HG03571 (cell line): Measurements from ENCODE around the gene KLRB1.
"Not testable (repeated sequence)": the region's sequence is repeated elsewhere in the genome, so short reads cannot be mapped to it uniquely, and the experiment has no call there.

Experiments
- ATAC-seq: cut with Tn5 transposase; IDR thresholded peaks from one replicate; pipeline ENCODE4 v1.9.1; 2021; ENCODE audit not compliant: unreplicated experiment

The KLRB1 gene

DNA sequence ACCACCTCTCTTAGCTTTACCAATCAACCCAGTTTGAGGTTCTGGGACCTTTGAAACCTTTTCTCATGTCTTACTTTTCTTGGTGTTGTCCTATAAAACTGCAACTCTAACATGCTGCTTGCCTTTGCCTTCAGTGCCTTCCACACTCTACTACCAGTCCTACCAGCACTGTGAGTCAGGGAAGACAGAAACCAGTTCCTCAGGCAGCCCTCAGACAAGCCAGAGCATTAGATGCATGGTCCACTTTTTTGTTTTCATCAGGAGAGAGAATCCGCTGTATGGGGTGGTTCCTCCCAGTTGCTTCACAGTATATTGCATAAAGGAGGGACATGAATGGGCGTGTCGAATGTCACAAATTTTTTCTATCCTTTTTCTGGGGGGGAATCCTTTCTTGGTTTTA lies 17.3 kb upstream of the KLRB1 start:
- ATAC-seq: no peak

DNA sequence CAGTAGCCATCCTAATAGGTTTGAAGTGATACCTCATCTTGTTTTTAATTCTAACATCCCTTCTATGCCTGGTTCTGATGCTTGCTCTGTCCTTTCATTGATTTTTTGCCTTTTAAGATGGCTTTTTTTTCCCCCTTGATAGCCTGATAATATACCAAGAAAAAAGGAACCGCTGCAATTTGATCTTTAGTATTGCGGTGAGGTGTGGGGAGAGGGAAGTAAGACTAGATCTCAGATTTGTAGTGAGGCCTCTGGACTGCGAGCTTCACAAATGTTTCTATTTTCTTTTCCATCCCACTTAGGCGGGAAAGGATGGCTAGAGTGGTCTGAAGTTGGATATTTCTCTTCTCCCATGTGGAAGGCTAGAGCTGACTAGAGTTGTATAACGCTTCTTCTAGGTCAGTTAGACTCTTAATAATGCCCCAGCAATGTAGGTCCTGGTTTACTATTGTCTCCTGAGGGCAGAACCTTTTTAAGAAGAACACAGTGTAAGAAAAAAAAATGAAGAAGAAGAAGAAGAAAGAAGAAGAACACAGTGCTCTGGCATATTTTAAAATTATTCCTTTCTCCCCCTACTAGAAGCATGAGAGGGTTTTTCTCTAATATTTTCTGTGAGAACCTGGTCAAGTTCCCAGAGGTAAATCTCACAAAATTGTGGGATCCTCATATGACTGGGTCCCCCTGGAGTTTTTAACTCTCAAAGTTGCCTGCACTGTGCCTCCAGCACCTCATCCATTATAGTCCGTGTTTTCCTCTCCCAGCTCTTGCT lies 11.9 kb upstream of the KLRB1 start:
- ATAC-seq: no peak

DNA sequence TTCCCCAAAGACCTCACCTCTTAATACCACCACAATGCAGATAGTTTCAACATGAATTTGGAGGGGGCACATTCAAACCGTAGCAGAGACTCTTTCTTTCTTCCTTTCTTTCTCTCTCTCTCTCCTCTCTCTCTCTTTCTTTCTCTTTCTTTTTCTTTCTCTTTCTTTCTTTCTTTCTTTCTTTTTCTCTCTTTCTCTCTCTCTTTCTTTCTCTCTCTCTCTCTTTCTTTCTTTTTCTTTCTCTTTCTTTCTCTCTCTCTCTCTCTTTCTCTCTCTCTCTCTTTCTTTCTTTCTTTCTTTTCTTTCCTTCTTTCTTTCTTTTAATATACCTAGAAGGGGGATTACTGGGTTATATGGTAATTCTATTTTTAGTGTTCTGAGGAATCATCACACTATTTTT lies 11.2 kb upstream of the KLRB1 start:
- ATAC-seq: not testable (repeated sequence)

DNA sequence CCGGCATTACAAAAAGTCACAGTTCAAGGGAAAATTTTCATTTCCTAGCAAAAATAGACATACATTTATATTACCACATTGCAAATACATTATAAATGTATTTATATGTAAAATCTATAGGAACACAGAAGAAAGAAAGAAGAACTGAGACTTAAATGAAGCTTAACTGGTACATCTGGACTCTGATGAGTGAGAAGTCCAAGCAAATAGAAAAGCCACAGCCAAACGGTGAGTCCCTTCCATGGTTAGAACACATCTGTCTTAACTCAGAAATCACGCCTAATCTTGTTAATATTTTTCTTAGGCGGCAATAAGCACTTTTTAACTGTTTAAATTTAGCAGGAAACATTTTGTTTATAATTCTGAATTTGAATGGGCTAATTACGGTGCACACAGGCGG lies 9.4 kb upstream of the KLRB1 start:
- no peak for ATAC-seq

DNA sequence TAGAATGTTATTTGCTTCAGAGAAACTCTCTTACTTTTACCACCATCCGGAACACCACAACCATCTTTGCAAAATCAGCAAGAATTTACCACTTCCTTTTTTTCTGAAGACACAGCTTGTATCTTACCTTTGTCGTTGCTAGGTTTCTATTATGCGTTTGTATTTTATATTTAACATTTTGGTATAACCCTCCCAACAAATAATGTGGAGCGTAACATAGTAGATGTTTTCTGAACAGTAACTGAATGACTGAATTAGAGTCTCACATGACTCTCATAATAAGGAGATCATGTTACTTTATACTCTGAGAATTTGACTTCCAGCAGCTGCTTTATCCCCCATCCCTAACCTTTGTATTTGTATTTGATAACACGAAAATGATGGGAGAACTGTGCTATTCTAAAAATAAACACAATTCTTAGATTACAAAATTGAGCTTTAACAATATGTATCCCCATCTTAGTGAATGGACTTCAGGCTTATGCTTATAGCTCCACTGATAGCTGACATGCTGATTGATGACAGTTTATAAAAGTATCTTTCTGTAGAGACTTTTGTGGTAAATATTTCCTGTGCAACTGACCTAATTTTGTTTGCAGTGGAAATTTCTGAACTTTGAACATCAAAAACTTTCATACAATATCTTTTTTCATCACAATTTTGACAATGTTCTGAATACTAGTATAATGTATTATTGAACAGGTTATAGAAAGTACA lies 7.9 kb upstream of the KLRB1 start:
- ATAC-seq: peak; percentile 67

DNA sequence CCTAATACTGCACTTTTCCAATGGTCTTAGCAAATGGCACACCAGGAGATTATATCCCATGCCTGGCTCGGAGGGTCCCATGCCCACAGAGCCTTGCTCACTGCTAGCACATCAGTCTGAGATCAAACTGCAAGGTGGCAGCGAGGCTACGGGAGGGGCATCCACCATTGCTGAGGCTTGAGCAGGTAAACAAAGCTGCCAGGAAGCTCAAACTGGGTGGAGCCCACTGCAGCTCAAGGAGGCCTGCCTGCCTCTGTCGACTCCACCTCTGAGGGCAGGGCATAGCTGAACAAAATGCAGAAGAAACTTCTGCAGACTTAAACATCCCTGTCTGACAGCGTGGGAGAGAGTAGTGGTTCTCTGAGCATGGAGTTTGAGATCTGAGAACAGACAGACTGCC lies 2.9 kb upstream of the KLRB1 start:
- ATAC-seq: not testable (repeated sequence)

DNA sequence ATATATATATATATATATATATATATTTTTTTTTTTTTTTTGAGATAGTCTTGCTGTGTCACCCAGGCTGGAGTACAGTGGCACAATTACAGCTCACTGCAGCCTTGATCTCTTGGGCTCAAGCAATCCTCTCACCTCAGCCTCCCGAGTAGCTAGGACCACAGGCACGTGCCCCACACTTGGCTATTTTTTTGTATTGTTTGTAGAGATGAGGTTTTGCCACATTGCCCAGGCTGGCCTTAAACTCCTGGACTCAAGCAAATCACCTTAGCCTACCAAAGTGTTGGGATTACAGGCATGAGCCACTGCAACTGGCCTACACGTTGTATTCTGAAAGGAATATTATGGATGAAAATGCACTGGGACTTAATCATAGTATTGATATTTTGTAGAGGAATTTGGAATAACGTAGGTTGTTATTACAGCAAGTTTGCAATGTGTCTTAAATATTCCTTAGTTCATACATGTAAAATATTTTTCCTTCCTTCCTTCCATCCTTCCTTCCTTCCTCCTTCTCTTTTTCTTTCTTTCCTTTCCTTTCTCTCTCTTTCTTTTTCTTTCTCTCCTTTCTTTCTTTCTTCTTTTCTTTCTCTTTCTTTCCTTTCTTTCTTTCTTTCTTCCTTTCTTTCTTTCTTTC lies 862 bp downstream of the KLRB1 start:
- no peak for ATAC-seq

DNA sequence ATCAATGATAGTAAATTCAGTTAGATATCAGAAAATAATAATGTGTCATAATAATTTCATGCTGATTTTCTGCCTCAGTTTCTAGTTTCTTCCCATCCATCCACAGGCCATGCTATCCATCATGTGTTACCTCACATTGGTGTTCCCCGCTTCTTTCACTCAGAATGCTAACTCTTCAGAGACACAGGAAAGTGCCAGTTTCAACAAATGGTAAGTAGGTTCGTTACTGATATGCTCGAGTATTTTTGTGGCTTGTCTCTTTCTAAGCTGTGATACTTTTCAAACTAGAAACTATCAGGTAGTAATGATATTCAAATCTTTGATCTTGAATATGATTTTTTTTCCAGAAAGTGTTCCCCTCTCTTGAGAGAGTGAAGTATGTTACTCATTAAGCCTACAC lies 1.5 kb downstream of the KLRB1 start:
- ATAC-seq: no peak

DNA sequence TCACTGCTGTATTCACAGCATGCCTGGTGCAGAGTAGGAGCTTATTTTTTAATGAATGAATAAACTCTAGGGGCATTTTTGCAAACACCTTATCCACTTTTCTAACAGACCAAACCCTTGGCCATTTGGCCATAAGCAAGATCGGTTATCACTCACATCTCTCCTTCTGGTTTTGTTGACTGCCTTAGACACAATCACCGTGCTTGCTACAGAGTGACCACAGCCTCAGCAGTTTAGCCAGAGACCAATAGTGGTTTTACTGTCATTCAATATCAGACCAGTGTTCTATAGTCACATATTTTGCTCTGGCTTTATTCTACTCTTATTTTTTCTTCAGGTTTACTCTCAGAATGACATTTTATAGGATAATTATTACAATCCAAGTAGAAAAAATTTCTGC lies 2.2 kb downstream of the KLRB1 start:
- no peak for ATAC-seq

DNA sequence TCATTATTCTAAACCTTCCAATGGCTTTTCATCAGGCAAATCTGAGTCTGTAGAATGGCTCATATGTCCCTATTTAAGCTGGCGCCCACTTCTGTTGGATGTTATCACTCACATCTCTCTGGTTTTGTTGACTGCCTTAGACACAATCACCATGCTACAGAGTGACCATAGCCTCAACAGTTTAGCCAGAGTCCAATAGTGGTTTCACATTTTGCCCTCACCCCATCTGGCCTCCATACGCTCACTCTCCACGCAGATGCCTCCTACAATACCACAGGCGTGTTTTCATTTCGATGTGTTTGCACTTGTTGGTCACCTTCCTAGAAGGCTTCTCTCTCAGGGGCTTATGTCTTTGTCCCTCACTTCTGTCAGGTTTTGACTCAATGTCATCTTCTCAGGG lies 3.4 kb downstream of the KLRB1 start:
- ATAC-seq: no peak

DNA sequence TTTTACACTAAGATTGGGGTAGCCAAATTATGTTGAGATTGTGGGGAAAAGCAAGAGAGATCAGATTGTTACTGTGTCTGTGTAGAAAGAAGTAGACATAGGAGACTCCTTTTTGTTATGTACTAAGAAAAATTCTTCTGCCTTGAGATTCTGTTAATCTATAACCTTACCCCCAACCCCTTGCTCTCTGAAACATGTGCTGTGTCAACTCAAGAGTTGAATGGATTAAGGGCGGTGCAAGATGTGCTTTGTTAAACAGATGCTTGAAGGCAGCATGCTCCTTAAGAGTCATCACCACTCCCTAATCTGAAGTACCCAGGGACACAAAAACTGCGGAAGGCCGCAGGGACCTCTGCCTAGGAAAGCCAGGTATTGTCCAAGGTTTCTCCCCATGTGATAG lies 7.3 kb downstream of the KLRB1 start:
- ATAC-seq: not testable (repeated sequence)

DNA sequence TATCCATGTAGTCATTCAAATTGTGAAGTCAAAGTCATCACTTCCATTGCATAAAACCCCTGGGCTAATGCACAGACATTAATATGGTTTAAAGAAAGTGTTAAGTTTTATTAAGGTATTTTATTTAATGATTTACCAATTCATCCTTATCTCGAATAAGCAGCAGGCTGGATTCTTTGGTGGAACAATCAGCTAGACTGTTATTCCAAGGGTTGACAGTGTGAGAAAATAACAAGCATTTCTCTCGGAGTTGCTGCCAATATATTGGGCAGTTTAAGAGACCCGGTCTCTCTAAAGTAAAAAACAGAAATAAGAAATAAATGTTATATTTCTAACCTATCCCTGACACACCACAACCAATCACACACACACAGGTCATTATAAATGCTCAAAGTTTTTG lies 9.4 kb downstream of the KLRB1 start:
- no peak for ATAC-seq

DNA sequence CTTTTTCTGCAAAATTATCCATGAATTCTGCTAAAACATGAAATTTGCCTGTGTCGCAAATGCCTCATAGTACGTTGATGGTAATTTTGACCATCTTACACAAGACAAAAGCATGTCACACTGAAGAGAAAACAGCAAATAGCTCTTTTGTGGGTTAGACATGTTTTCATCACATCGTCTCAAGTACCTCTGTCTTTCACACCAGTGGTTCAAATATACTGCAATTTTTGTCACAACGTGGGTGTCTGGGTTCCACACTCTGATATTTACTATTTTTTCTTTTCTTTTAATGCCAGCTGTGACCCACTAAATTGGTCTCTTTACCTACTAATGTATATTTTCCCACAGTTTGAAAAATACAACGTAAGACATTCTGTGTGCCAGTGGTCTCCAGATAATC lies 10.4 kb downstream of the KLRB1 start:
- no peak for ATAC-seq

DNA sequence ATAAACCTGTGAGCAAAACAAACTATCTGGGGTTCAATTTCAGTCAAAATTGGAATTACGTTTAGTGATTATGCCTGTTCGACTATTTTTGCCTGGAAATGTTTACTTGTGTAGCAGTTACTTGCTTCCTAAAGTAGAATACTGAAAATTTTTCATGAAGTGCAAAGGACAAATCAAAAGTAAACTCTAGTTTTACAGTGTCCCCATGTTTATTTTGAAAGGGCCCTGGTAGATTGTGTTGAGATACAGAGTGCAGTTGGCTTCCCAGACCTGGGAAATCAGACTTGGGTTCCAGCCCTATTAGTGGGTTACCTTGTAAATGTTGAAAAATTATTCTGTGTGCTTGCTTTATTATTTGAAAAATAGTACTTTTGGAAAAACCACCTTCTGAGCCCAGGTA lies 17.3 kb downstream of the KLRB1 start:
- ATAC-seq: no peak

DNA sequence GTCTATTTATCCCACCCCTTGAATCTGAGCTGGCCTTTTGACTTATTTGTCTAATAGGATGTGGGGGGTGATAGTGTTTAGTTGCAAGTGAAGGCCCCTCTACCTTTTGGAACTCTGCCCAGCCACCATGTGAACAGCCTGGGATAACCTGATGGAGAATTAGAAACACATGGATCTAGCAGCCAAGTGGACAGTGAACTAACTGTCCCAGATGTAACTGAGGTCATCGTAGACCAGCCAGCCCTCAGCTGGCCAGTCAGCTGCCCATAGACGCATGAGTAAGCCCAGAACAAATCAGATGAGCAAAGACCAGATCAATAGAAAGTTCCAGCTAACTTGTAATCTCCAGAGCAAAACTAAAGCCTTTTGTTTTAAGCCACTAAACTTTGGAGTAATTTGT lies 19.0 kb downstream of the KLRB1 start:
- no peak for ATAC-seq

DNA sequence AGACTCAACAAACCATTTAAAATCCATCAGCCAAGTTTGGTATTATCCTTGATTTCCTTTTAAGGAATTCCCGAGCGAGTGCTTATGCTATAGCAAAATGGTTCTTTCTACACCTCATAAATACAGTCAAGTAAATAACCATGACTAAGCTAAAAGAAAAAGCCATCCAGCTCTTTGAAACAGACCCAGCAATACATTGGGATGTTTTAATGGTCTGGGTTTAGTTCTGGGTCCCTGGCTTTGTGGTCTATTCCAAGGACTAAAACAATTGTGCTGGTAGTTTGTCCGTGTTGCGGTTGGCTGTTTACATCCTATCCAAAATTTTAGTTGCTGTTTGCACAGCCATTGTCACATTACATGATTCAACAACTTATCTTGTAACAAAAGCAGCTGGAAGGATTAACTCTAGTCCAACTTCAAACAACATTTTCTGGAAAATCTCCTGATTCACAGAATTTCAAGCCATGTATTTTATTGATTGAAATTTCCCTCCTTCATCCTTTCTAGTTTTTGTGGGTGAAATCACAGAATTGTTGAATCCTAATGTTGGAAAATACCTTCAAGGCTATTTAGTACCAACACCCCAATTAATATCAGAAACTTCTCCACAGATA lies 19.6 kb downstream of the KLRB1 start:
- ATAC-seq: no peak

DNA sequence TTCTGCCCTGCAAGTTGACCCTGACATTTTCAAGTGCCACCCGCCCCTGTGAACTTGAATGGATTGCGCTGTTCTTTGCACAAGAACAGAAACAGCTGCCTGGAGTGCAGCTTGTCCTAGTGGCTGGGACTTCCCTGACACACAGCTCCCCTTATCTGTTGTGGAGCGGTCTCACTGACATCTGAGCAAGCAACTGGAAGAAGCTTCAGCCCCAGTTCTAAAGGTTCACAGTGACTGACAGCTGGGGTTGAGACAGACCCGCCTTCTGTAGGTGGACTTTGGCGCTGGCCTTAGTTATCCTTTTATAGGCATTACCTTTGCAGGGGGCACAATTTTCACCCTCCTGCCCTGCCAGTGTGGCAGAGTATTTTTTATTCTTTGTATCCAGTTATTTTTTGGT lies 30.0 kb downstream of the KLRB1 start:
- ATAC-seq: not testable (repeated sequence)

DNA sequence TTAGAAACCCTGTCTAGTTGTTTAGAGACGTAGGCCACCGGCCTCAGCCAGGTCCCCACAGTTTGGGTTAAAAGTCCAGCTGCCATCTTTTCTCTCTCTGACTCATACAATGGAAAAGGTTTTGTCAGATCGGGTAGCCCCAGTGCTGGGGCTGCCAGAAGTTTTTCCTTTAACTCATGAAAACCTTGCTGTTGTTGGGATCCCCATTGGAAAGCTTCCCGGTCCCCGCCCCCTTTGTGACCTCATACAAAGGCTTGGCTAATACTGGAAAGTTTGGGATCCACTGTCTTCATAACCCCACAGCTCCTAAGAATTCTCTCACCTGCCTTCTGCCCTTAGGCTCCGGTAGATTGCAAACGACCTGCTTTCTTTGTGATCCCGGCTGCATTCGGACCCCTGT lies 40.6 kb downstream of the KLRB1 start:
- not testable (repeated sequence) for ATAC-seq

DNA sequence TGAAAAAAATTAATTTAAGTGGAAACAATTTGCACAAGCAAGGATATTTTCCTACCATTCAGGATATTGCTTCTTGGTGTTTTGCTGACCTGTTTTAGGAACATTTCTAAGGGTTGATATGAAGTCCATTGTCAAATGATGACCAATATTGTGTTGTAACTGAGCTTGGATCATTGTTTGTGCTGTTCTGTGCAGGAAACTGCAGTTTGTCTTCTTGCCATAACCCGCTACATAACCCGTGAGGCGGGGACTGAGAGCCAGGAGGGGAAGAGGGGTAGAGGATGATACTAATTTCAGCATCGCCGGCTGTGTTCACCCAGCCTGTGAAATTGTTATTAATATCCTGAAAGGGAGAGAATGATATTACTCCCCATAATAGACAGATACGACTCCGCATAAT lies 41.6 kb downstream of the KLRB1 start:
- ATAC-seq: not testable (repeated sequence)

DNA sequence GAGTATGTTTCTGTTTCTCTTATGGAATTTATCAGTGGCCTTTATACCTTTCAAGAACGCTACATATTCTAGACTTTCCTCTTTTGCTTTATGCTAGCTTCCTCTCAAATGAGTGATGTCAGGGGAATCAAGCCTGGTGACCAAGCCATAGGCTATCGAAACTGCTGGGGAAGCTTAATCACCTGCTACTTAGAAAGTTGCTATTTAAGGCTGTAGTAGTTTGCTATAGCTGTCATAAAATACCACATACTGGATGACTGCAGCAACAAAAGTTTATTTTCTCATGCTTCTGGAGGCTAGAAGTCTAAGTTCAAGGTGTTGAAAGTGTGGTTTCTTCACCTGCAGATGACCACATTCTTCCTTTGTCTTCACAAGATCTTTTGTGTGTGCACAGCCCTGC lies 43.3 kb downstream of the KLRB1 start:
- ATAC-seq: not testable (repeated sequence)

DNA sequence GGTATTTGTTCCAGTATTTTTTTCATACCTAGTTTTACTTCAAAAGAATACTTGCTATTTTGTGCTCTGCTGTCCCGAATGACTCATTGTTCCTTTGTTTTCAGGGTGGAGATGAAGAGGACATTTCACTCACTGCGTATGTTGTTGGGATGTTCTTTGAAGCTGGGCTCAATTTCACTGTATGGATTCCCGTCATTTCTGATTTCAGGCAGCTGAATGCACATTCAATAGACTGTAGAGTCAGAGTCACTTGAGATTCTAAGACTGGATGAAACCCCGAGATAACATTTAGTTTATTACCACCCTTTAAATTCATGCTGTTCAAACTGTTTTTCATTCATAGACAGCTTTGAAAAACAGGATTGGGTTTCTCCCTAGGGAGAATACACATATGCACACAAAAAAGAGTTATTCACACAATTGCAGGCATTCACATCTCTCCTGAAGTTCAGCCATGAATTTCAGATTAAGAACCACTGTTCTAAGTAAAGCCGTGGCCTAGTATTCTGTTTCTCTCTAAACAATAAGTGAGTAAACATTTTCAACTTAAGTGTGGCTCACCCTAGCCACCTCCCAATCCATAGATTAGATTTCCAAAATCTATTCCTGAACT lies 44.8 kb downstream of the KLRB1 start:
- ATAC-seq: not testable (repeated sequence)
